Activated CD8-positive, alpha-beta memory T cell treated with anti-CD3 and anti-CD28 coated beads, Interleukin-2, amount 50 U/mL, for 24 hours (primary cell): ENCODE data around the gene OR52D1.

ENCODE experiments used
- DNase-seq: peaks from one replicate; pipeline ENCODE4 v3.0.0-alpha.2; 2020; ENCODE audit errors: extremely low read depth

Gene OR52D1

GRCh38 chr11:5509803-5510202 is 21.3 kb downstream of the OR52D1 start, which contains the start of gene UBQLN3:
Gene UBQLN3, minus strand, starts transcription at chr11:5509957. Its CDS starts 399 bp downstream, at chr11:5509558.
- DNase-seq, result no peak

- no peak for DNase-seq
Measured at GRCh38 chr11:5514841-5515240, 26.4 kb downstream of the OR52D1 start.

- DNase-seq, result no peak
Measured at GRCh38 chr11:5516599-5516998, 28.1 kb downstream of the OR52D1 start, which contains the start of gene UBQLNL. Gene UBQLNL, minus strand, starts transcription at chr11:5516699. Its CDS starts 258 bp downstream, at chr11:5516441.

GRCh38 chr11:5521540-5521939 is 33.1 kb downstream of the OR52D1 start:
- no peak for DNase-seq

GRCh38 chr11:5522308-5522707 is 33.8 kb downstream of the OR52D1 start:
- DNase-seq, result no peak

GRCh38 chr11:5524756-5525155 is 36.3 kb downstream of the OR52D1 start:
- no peak for DNase-seq

GRCh38 chr11:5527716-5528115 is 39.2 kb downstream of the OR52D1 start:
- no peak for DNase-seq

GRCh38 chr11:5528495-5528894 is 40.0 kb downstream of the OR52D1 start:
- DNase-seq, result no peak

GRCh38 chr11:5531053-5531831 is 42.8 kb downstream of the OR52D1 start:
- DNase-seq, result no peak

- DNase-seq, result no peak
Measured at GRCh38 chr11:5534046-5534445, 45.6 kb downstream of the OR52D1 start.

- DNase-seq, result no peak
Measured at GRCh38 chr11:5536482-5536881, 48.0 kb downstream of the OR52D1 start.
